ENCODE measurements around the gene ZKSCAN1. TPM values are rescaled to one million over a fixed set of nuclear protein-coding genes. Genes with fewer than 3 reads are reported as not detected.
A peak's percentile ranks its signal among the peaks of the same experiment; 100 is the strongest.
"Not testable (repeated sequence)": the region's sequence is repeated elsewhere in the genome, so short reads cannot be mapped to it uniquely, and the experiment has no call there.

ZKSCAN1 gene
- 10 to 100 TPM; 10.9 to 13.0 (median 12.9) TPM for polyA plus RNA-seq

- peak within 1 kb of the TSS; percentile 97 for H3K27ac ChIP-seq (ENCODE audit: low read depth, low read length)
- whole genome bisulfite sequencing, 3 donors: 1 to 2% (median 2%) methylated on average over 66 to 70 of the region's 70 CpGs
Measured at GRCh38 chr7:100015232-100016214, at the start of gene ZKSCAN1. Gene ZKSCAN1, plus strand, starts transcription at chr7:100015596. Its CDS starts 7,911 bp downstream, at chr7:100023507.

- no peak overlapping the region for H3K27ac ChIP-seq (ENCODE audit: low read depth, low read length)
- WGBS, 3 donors: 82 to 91% (median 84%) methylated on average over 3 of the region's 3 CpGs
Measured at GRCh38 chr7:99969298-99969697, 46.1 kb upstream of the ZKSCAN1 start.

- not testable (repeated sequence) for H3K27ac ChIP-seq (ENCODE audit: low read depth, low read length)
- WGBS, 3 donors: 10 to 32% (median 17%) methylated on average over 1 of the region's 1 CpG
Measured at GRCh38 chr7:99969813-99970212, 45.6 kb upstream of the ZKSCAN1 start.

GRCh38 chr7:99971242-99971641 lies 44.2 kb upstream of the ZKSCAN1 start:
- H3K27ac ChIP-seq (ENCODE audit: low read depth, low read length): no peak overlapping the region
- WGBS, 3 donors: 65 to 73% (median 69%) methylated on average over 4 of the region's 4 CpGs

GRCh38 chr7:99973817-99974216 lies 41.6 kb upstream of the ZKSCAN1 start:
- not testable (repeated sequence) for H3K27ac ChIP-seq (ENCODE audit: low read depth, low read length)
- WGBS, 3 donors: 65 to 81% (median 80%) methylated on average over 7 of the region's 7 CpGs

GRCh38 chr7:99974681-99975080 lies 40.7 kb upstream of the ZKSCAN1 start:
- H3K27ac ChIP-seq (ENCODE audit: low read depth, low read length): no peak overlapping the region
- 58 to 69% (median 58%) methylated on average over 1 of the region's 1 CpG for WGBS, 3 donors

- no peak within 1 kb of the TSS for H3K27ac ChIP-seq (ENCODE audit: low read depth, low read length)
- WGBS, 3 donors: 45 to 73% (median 66%) methylated on average over 5 of the region's 5 CpGs
Measured at GRCh38 chr7:99975782-99976521, 39.4 kb upstream of the ZKSCAN1 start, which contains the start of gene AZGP1. Gene AZGP1, minus strand, starts transcription at chr7:99976031. Its CDS starts 11 bp downstream, at chr7:99976020.

GRCh38 chr7:99976626-99977025 lies 38.8 kb upstream of the ZKSCAN1 start:
- no peak overlapping the region for H3K27ac ChIP-seq (ENCODE audit: low read depth, low read length)

GRCh38 chr7:99979814-99980225 lies 35.6 kb upstream of the ZKSCAN1 start:
- H3K27ac ChIP-seq (ENCODE audit: low read depth, low read length): not testable (repeated sequence)
- 22 to 26% (median 22%) methylated on average over 6 to 8 of the region's 10 CpGs for WGBS, 3 donors

More at GRCh38 chr7:99976626-99977025, 38.8 kb upstream of the ZKSCAN1 start:
- 74 to 83% (median 83%) methylated on average over 13 of the region's 13 CpGs for WGBS, 3 donors

GRCh38 chr7:99980448-99980872 lies 34.9 kb upstream of the ZKSCAN1 start:
- WGBS, 3 donors: 59 to 65% (median 62%) methylated on average over 3 to 4 of the region's 4 CpGs
- not testable (repeated sequence) for H3K27ac ChIP-seq (ENCODE audit: low read depth, low read length)

GRCh38 chr7:99981066-99981465 lies 34.3 kb upstream of the ZKSCAN1 start:
- WGBS, 3 donors: 80 to 86% (median 85%) methylated on average over 7 of the region's 7 CpGs

GRCh38 chr7:99984593-99984992 lies 30.8 kb upstream of the ZKSCAN1 start:
- 51 to 73% (median 67%) methylated on average over 2 of the region's 2 CpGs for WGBS, 3 donors
- no peak overlapping the region for H3K27ac ChIP-seq (ENCODE audit: low read depth, low read length)

More at GRCh38 chr7:99981066-99981465, 34.3 kb upstream of the ZKSCAN1 start:
- H3K27ac ChIP-seq (ENCODE audit: low read depth, low read length): not testable (repeated sequence)

- WGBS, 3 donors: 68 to 81% (median 75%) methylated on average over 12 to 13 of the region's 14 CpGs
- not testable (repeated sequence) for H3K27ac ChIP-seq (ENCODE audit: low read depth, low read length)
Measured at GRCh38 chr7:99987306-99987705, 28.1 kb upstream of the ZKSCAN1 start.

- H3K27ac ChIP-seq (ENCODE audit: low read depth, low read length): no peak overlapping the region
- 75 to 87% (median 75%) methylated on average over 5 of the region's 5 CpGs for WGBS, 3 donors
Measured at GRCh38 chr7:99987846-99988245, 27.6 kb upstream of the ZKSCAN1 start.

GRCh38 chr7:99990460-99990852 lies 24.9 kb upstream of the ZKSCAN1 start:
- 41 to 42% (median 42%) methylated on average over 14 of the region's 14 CpGs for WGBS, 3 donors
- no peak overlapping the region for H3K27ac ChIP-seq (ENCODE audit: low read depth, low read length)

- WGBS, 3 donors: 58 to 70% (median 70%) methylated on average over 6 of the region's 6 CpGs
- H3K27ac ChIP-seq (ENCODE audit: low read depth, low read length): not testable (repeated sequence)
Measured at GRCh38 chr7:99991543-99991942, 23.9 kb upstream of the ZKSCAN1 start.

- H3K27ac ChIP-seq (ENCODE audit: low read depth, low read length): no peak overlapping the region
- 59 to 66% (median 62%) methylated on average over 21 of the region's 21 CpGs for WGBS, 3 donors
Measured at GRCh38 chr7:99992330-99993038, 22.9 kb upstream of the ZKSCAN1 start.

- no peak overlapping the region for H3K27ac ChIP-seq (ENCODE audit: low read depth, low read length)
- WGBS, 3 donors: 63 to 85% (median 80%) methylated on average over 8 of the region's 8 CpGs
Measured at GRCh38 chr7:99994819-99995218, 20.6 kb upstream of the ZKSCAN1 start.

Measured in adipose tissue (tissue), 3 donors.